Mesendoderm (in vitro differentiated cells): ENCODE measurements around the gene MT4.
A peak's percentile ranks its signal among the peaks of the same experiment; 100 is the strongest.

ENCODE experiments used
- DNase-seq: peaks from one replicate; pipeline ENCODE4 v3.0.0; 2013
- H2AK5ac ChIP-seq: 2 replicates; pipeline ENCODE4 v1.6.1; 2013; ENCODE audit warnings: low read length, inconsistent platforms
- H2BK120ac ChIP-seq: 2 replicates; pipeline ENCODE4 v1.6.1; 2013; ENCODE audit warnings: low read depth, mild to moderate bottlenecking, low read length, moderate library complexity, mixed read lengths
- H2BK15ac ChIP-seq: replicated peaks from 2 replicates; pipeline ENCODE4 v1.6.1; 2013; ENCODE audit warnings: low read depth, mild to moderate bottlenecking, moderate library complexity
- H2BK5ac ChIP-seq: 2 replicates; pipeline ENCODE4 v1.6.1; 2013; ENCODE audit warnings: low read length, inconsistent platforms
- H3K18ac ChIP-seq: 2 replicates; pipeline ENCODE4 v1.6.1; 2013; ENCODE audit warnings: mild to moderate bottlenecking, low read length, mixed read lengths
- H3K23ac ChIP-seq: one replicate; pipeline ENCODE4 v1.6.1; 2013; ENCODE audit warnings: low read length
- H3K27ac ChIP-seq: 2 replicates; pipeline ENCODE4 v1.5.1; 2013; ENCODE audit warnings: low read depth, mild to moderate bottlenecking, inconsistent platforms, low read length, moderate library complexity
- H3K27me3 ChIP-seq: 2 replicates; pipeline ENCODE4 v1.6.1; 2013; ENCODE audit warnings: low read length, control low read depth, mild to moderate bottlenecking, inconsistent platforms; ENCODE audit not compliant: insufficient read depth, poor library complexity
- H3K36me3 ChIP-seq: 2 replicates; pipeline ENCODE4 v1.6.1; 2013; ENCODE audit warnings: low read length, inconsistent platforms; ENCODE audit not compliant: control insufficient read depth, insufficient read depth
- H3K4ac ChIP-seq: one replicate; pipeline ENCODE4 v1.6.1; 2013; ENCODE audit warnings: low read depth, mild to moderate bottlenecking, low read length, moderate library complexity
- H3K4me1 ChIP-seq: 2 replicates; pipeline ENCODE4 v1.6.1; 2013; ENCODE audit warnings: low read depth, low read length, inconsistent platforms; ENCODE audit not compliant: control insufficient read depth
- H3K4me2 ChIP-seq: 2 replicates; pipeline ENCODE4 v1.6.1; 2013; ENCODE audit warnings: low read length
- H3K4me3 ChIP-seq: 2 replicates; pipeline ENCODE4 v1.5.1; 2013; ENCODE audit warnings: mild to moderate bottlenecking, low read length
- H3K56ac ChIP-seq: one replicate; pipeline ENCODE4 v1.6.1; 2013; ENCODE audit warnings: low read length
- H3K79me1 ChIP-seq: 2 replicates; pipeline ENCODE4 v1.6.1; 2013; ENCODE audit warnings: low read length, inconsistent platforms
- H3K79me2 ChIP-seq: 2 replicates; pipeline ENCODE4 v1.6.1; 2013; ENCODE audit warnings: mild to moderate bottlenecking, low read length; ENCODE audit not compliant: control insufficient read depth, insufficient read depth
- H3K9ac ChIP-seq: 2 replicates; pipeline ENCODE4 v1.6.1; 2013; ENCODE audit warnings: low read length, inconsistent platforms
- H4K5ac ChIP-seq: one replicate; pipeline ENCODE4 v1.6.1; 2013; ENCODE audit warnings: low read length
- H4K8ac ChIP-seq: one replicate; pipeline ENCODE4 v1.6.1; 2013; ENCODE audit warnings: low read depth, mild to moderate bottlenecking, control low read depth, low read length, moderate library complexity
- WGBS: extraction: QIAGEN DNeasy Blood & Tissue Kit; methylation state at CpG from one replicate; pipeline ENCODE4 v1.1.7; 2013; ENCODE audit warnings: low lambda C conversion rate, missing lambda C conversion rate; ENCODE audit not compliant: insufficient coverage; ENCODE audit errors: extremely low coverage; 5-methylcytosine and 5-hydroxymethylcytosine counted together

Gene MT4

GRCh38 chr16:56520251-56520577 lies 44.7 kb upstream of the MT4 start:
- DNase-seq, result no peak
- H2BK5ac ChIP-seq, result no peak overlapping the region
- no peaks in the 10 kb centered on the region for H3K4me1 ChIP-seq
- H3K27ac ChIP-seq, result no peak overlapping the region
- H3K27me3 ChIP-seq, result no peaks in the 10 kb centered on the region
- peak overlapping the region; percentile 76 for H3K9ac ChIP-seq
- no peak overlapping the region for H3K23ac ChIP-seq
- H3K4ac ChIP-seq, result no peak overlapping the region
- H3K4me3 ChIP-seq, result no peak overlapping the region
- peak overlapping the region; percentile 84 for H3K56ac ChIP-seq
- H3K79me1 ChIP-seq, result no peaks in the 10 kb centered on the region
- no peak overlapping the region for H4K5ac ChIP-seq
- no peak overlapping the region for H2BK120ac ChIP-seq
- H4K8ac ChIP-seq, result no peak overlapping the region
- H3K18ac ChIP-seq, result no peak overlapping the region
- no CpG with 5 or more reads among the region's 4 CpGs for WGBS
- H2BK15ac ChIP-seq, result no peak overlapping the region
- H3K36me3 ChIP-seq, result no peaks in the 10 kb centered on the region
- no peaks in the 10 kb centered on the region for H3K79me2 ChIP-seq
- H2AK5ac ChIP-seq, result no peak overlapping the region
- peak overlapping the region; percentile 74 for H3K4me2 ChIP-seq

- Histone ChIP-seq H3K4me1 (no peaks in the 10 kb centered on the region), H3K4me3 (no peak overlapping the region), H2BK15ac (no peak overlapping the region), H3K9ac (no peak overlapping the region), H3K79me1 (no peaks in the 10 kb centered on the region), H4K8ac (no peak overlapping the region), H3K79me2 (no peaks in the 10 kb centered on the region), H3K4ac (no peak overlapping the region), H2BK5ac (no peak overlapping the region), H2BK120ac (no peak overlapping the region), H3K18ac (no peak overlapping the region), H3K56ac (no peak overlapping the region), H4K5ac (no peak overlapping the region), H2AK5ac (no peak overlapping the region), H3K27ac (no peak overlapping the region), H3K23ac (no peak overlapping the region), H3K36me3 (no peaks in the 10 kb centered on the region), H3K4me2 (no peak overlapping the region), H3K27me3 (no peaks in the 10 kb centered on the region)
- DNase-seq, result no peak
- no CpG with 5 or more reads among the region's 9 CpGs for WGBS
Observed at GRCh38 chr16:56525236-56525635, 39.6 kb upstream of the MT4 start.

GRCh38 chr16:56530872-56531271 lies 34.0 kb upstream of the MT4 start:
- Histone ChIP-seq H3K27me3 (no peaks in the 10 kb centered on the region), H3K23ac (no peak overlapping the region), H3K9ac (no peak overlapping the region), H2BK120ac (no peak overlapping the region), H3K4ac (no peak overlapping the region), H3K36me3 (no peaks in the 10 kb centered on the region), H3K27ac (no peak overlapping the region), H3K4me2 (no peak overlapping the region), H2BK15ac (no peak overlapping the region), H3K79me2 (no peaks in the 10 kb centered on the region), H4K8ac (no peak overlapping the region), H2AK5ac (no peak overlapping the region), H3K79me1 (no peaks in the 10 kb centered on the region), H3K56ac (no peak overlapping the region), H3K4me1 (no peaks in the 10 kb centered on the region), H3K18ac (no peak overlapping the region), H4K5ac (no peak overlapping the region), H2BK5ac (no peak overlapping the region), H3K4me3 (no peak overlapping the region)
- WGBS, result no CpG with 5 or more reads among the region's 1 CpG
- DNase-seq, result no peak

- H3K9ac ChIP-seq, result no peak overlapping the region
- H3K18ac ChIP-seq, result no peak overlapping the region
- no peak overlapping the region for H2BK15ac ChIP-seq
- no peak overlapping the region for H3K4me2 ChIP-seq
- no peaks in the 10 kb centered on the region for H3K79me1 ChIP-seq
- no peaks in the 10 kb centered on the region for H3K79me2 ChIP-seq
- no peaks in the 10 kb centered on the region for H3K4me1 ChIP-seq
- no peaks in the 10 kb centered on the region for H3K36me3 ChIP-seq
- no peak overlapping the region for H2BK5ac ChIP-seq
- no peak overlapping the region for H3K23ac ChIP-seq
- H3K56ac ChIP-seq, result no peak overlapping the region
- no peak overlapping the region for H3K4me3 ChIP-seq
- H2AK5ac ChIP-seq, result no peak overlapping the region
- no CpG with 5 or more reads among the region's 4 CpGs for WGBS
- no peak overlapping the region for H3K27ac ChIP-seq
- peak; percentile 27 for DNase-seq
- H2BK120ac ChIP-seq, result no peak overlapping the region
- no peaks in the 10 kb centered on the region for H3K27me3 ChIP-seq
- H3K4ac ChIP-seq, result no peak overlapping the region
- H4K5ac ChIP-seq, result no peak overlapping the region
- no peak overlapping the region for H4K8ac ChIP-seq
Observed at GRCh38 chr16:56532714-56533113, 32.2 kb upstream of the MT4 start.

GRCh38 chr16:56534847-56535383 lies 30.0 kb upstream of the MT4 start:
- no CpG with 5 or more reads among the region's 8 CpGs for WGBS
- H3K27me3 ChIP-seq, result no peaks in the 10 kb centered on the region
- H3K23ac ChIP-seq, result no peak overlapping the region
- no peaks in the 10 kb centered on the region for H3K4me1 ChIP-seq
- no peak overlapping the region for H3K56ac ChIP-seq
- H3K9ac ChIP-seq, result no peak overlapping the region
- no peak overlapping the region for H2BK120ac ChIP-seq
- H4K8ac ChIP-seq, result no peak overlapping the region
- H3K27ac ChIP-seq, result no peak overlapping the region
- no peak overlapping the region for H3K18ac ChIP-seq
- no peak for DNase-seq
- no peak overlapping the region for H2AK5ac ChIP-seq
- no peak overlapping the region for H2BK5ac ChIP-seq
- no peak overlapping the region for H3K4me3 ChIP-seq
- no peak overlapping the region for H2BK15ac ChIP-seq
- H4K5ac ChIP-seq, result no peak overlapping the region
- H3K4me2 ChIP-seq, result no peak overlapping the region
- H3K79me1 ChIP-seq, result no peaks in the 10 kb centered on the region
- H3K36me3 ChIP-seq, result no peaks in the 10 kb centered on the region
- H3K4ac ChIP-seq, result no peak overlapping the region
- no peaks in the 10 kb centered on the region for H3K79me2 ChIP-seq

GRCh38 chr16:56538331-56538730 lies 26.5 kb upstream of the MT4 start:
- DNase-seq, result no peak
- Histone ChIP-seq H3K4me2 (no peak overlapping the region), H4K5ac (no peak overlapping the region), H3K27ac (no peak overlapping the region), H3K79me2 (no peaks in the 10 kb centered on the region), H2BK15ac (no peak overlapping the region), H2BK5ac (no peak overlapping the region), H3K27me3 (no peaks in the 10 kb centered on the region), H3K9ac (no peak overlapping the region), H3K4me3 (no peak overlapping the region), H2AK5ac (no peak overlapping the region), H2BK120ac (no peak overlapping the region), H3K18ac (no peak overlapping the region), H3K4ac (no peak overlapping the region), H3K56ac (no peak overlapping the region), H3K23ac (no peak overlapping the region), H3K79me1 (no peaks in the 10 kb centered on the region), H4K8ac (no peak overlapping the region), H3K4me1 (no peaks in the 10 kb centered on the region), H3K36me3 (no peaks in the 10 kb centered on the region)
- WGBS, result no CpG with 5 or more reads among the region's 7 CpGs
